Activated CD4-positive, CD25-positive, alpha-beta regulatory T cell (primary cell): ENCODE data around the gene SCUBE1.
"Not testable (repeated sequence)": the region's sequence is repeated elsewhere in the genome, so short reads cannot be mapped to it uniquely, and the experiment has no call there.

Source experiments
- DNase-seq, 4 experiments: peaks; one replicate each; lab custom pipeline; 2025; lab: John Stamatoyannopoulos, UW

The SCUBE1 gene

DNA sequence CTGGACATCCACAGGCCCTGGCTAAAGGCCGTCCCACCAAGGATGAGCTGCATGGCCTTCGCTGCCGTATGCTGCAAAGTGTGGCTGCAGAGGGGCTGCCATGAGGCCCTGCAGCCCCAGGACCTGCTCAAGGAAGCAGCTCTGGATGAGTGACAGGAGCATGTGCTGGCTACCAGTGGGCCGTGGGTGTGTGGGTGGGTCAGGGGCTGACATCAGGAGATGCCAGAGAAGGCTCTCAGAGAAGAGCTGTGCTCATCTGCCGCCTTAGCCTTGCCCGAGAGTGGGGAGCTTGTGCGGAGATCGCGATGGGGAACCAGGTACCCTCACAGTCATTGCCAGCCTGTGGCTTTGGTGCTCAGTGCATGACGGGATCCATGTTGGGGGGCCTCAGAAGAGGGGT, 41.3 kb downstream of the SCUBE1 start:
- no peak for DNase-seq

DNA sequence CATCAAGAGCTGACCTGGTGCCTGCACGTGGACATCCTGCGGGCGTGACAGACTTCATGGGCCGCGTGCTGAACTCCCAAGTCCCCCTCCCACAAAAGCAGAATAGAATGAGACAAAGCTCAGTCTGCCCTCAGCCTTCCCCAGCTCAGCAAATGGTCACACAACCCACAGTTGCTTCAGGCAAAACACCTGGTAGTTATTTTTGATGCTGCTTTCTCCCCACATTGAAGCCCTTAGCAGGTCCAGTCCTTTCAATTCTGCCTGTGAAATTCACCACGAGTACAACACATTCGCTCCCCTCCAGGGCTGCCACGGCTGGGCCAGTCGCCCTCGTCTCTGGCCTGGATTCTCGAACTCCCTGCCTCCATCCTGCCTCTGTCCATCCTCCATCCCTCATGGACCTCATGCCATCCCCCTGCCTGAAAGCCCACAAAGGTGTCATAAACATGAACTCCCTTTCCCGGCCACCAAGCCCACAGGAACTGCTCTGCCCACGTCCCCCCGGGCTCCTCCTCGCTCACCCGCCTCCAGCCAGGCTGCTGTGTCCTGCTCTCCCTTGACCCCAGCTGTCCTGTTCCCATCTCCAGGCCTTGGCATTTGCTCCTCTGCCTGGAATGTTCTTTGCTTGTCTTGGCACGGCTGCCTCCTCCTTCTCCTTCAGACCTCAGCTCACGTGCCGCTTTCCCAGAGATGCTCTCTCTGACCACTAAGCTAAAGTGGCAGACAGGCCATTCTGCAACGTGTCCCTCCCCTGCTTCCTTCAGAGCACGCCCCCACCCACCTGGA, 42.1 kb downstream of the SCUBE1 start:
- DNase-seq = no peak

DNA sequence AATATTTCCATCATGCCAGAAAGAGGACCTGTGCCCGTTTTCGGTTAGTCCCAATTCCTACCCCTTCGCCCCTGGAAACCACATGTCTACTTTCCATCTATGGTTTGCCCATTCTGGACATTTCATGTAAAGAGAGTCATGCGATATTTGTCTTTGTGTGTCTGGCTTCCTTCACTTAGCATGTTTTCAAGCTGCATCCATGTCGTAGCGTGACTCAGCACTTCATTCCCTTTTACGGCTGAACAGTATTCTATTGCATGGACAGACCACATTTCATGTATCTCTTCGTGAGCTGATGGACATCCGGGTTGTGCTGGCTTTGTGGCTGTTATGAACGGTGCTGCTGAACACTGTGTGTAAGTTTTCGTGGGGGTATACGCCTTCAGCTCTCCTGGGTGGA, 43.4 kb downstream of the SCUBE1 start:
- DNase-seq = no peak

DNA sequence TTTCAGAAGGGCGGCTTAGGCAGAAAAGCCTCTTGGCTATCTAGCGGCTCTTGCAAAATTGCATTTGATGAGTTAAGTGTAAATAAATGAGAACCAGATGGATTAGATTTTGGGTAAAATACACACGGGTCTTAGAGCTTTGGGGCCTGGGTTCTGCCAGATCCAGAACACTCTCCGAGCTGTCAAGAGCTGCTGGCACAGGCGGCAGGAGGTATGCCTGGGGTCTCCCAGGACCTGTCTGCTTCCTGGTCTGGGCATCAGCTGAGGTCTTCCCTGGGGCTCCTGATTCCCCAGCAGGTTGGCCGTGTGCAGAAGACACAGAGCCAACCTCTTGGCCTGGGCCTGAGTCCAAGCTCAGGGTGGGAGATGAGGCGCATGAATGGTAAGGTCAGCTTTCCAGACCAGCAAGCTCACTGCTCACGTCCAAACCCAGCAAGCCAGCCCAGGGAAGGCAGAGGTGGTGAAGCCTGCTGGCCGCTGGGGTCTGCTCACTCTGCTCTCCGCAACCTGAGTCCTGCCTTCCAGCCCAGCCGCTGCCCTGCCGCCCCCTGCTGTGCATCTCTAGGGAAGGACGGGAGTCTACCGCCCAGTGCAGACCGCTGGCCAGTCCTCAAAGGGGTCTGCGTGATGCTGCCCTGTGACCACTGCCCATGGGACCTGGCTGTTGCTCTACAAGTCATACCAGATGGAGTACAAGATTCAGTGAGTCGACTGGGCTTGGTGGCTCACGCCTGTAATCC, 44.9 kb downstream of the SCUBE1 start:
- DNase-seq = no peak

DNA sequence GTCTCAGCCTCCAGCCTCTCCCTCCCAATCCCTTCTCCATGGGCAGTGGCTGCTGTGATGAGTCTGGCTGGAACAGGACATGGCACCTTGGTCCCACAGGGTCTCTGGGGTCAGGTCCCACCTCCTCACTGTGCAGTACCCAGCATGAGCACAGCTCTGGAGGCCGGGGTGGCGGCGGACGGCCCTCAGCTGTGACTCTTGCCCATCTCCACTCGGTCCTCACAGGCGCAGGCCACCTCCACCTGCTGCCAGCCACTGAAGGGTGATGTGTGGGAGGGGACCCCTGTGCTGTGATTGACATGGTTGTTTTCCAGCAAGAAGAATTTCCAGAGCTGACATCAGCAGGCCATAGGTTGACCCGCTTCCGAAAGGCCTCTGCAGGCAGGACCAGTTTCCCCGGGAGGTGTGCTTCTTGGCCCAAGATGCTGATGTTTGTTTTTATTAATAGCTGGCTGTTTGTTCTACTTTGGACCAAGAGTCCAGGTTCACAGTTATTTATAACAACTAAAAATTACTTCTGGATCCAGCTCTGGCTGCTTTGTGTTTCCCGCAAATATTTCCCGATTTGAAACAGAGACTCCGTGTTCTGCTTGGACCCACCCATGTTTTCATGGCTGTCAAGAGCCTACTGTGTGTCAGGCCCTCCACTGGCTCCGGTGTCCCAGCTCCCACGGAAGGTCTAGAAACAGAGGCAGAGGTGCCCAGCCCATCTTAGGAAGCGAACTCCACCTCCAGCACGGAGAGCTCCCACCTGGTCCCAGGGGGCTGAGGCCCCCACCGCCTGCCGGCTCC, 45.7 kb downstream of the SCUBE1 start:
- DNase-seq = no peak

DNA sequence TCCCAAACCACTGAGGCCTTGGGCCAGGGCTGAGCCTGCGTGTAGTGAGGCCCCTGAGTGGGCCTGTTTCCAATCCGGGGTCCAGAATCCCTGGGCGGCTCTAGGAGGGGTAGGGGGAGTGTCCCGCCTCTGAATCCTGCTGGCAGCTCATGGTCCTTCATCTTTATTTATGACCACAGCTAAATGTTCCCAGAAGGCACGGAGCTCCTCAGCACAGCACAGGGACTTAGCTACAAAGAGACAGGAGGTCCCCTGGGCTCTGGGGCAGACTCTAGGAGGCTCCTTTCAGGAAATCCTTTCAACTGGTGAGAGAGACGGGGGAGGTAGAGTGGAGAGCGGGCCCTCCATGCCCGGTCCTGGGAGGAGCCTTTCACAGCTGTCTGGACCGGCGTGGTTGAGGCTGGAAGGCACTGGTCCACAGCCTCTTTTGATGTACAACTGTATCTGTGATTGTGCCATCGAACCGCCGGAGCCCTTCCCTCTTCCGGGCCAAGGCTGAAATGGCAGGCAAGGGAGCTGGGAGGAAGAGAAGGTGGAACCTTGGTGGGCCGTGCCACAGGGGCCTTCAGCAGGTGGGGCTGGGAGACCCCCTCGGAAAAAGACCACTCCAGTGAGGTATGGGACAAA, 46.8 kb downstream of the SCUBE1 start:
- no peak for DNase-seq

DNA sequence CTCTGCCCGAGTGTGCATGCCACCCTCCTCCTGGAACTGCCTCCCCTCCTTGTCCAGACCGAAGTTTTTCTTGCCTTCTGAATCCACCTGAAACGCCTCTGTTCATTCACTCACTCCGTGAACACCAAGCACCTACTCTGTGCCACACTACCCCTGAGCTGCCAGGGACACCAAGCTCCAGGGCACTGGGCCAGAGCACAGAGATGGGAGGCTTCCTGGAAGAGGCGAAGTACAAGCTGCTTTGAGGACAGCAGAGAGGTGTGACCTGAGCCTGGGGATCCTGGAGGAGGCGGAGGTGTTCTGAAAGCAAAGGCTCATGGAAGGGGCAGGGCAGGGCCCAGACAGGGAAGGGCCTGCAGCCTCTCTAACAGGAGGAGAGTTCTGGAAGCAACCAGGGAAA, 47.5 kb downstream of the SCUBE1 start:
- no peak for DNase-seq

DNA sequence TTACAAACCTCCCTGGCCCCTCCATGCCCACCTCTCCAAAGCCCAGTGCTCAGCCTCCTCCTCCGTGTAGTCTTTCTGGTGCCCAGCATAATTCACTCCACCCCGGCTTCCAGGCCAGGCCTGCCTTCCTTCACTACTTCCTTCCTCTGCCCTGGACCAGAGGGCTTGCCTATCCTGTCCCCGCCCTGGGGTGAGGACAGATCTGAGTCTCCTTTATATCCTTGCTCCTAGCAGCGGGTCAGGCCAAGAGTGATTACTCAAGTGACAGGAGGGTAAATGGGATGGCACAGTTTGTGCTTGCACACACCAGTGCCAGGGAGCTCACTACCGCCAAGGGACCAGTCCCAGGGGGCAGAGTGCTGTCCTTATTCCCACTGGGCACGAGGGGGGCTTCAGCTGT, 48.0 kb downstream of the SCUBE1 start:
- DNase-seq = no peak

DNA sequence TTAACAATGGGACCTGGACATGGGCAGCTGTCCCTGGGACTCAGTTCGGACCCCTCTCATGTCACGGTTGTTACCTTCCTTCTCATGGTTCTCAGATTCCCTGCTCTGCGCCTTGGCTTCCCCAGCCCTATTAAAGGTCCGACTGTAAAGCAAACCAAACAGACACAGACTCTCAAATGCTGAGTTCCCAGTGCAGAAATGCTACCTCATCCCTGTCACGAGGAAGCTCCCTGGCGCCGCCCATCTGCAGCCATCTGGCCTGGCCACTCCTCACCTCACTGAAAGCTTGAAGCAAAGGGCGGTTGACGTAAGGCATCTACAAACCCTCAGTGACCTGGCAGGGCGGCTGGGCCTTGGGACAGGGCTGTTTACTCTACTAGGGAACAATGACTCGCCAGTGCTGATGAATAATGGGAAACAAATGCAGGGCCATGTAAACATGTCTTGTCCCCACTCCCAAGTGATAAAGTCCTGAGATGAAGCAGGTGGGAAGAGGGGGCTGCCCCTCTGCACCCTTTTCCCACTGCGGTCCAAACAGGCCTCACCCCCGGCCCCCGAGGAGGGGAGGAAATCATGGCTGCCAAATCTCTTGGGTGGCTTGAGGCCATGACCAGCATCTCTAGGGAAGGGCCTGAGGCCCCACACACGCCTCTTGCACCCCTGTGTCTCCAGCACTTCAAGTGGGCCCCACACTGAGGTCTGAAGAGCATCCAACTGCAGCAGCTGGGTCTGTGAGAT, 49.3 kb downstream of the SCUBE1 start:
- no peak for DNase-seq

DNA sequence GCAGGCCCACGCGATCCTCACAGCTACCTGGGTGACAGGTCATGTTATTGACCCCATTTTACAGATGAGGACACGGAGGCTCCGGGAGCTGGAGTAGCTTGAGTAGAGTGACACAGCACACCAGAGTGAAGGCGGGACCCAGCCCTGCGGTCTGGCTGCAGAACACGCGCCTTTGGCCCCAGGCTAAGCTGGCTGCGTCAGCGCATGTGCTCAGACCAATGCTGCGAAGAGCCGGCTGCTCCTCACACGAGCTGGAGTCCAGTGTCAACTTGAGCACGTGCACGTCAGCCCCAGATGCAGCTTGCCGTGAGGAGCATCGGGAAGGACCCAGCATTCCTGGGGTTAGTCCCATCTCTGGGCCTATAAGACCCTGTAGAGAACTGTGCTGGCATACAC, 49.9 kb downstream of the SCUBE1 start:
- no peak for DNase-seq

DNA sequence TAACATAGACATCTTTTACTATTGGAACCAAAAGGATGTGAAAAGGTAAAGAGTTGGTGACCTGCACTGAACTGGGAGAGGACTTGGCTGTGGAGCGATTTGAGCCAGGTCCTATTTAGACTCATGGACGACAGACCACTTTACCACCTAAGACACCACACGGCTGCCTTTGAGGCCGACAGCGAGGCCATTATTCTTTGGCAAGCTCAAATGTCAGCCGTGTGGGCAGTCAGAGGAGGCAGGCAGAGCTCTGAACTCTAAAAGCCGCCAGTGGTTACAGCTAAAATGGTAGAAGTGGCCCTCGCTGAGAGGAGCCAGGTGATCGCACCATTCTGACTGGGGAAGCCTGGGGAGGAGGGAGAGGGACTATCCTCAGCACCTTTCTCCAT, 50.5 kb downstream of the SCUBE1 start:
- no peak for DNase-seq

DNA sequence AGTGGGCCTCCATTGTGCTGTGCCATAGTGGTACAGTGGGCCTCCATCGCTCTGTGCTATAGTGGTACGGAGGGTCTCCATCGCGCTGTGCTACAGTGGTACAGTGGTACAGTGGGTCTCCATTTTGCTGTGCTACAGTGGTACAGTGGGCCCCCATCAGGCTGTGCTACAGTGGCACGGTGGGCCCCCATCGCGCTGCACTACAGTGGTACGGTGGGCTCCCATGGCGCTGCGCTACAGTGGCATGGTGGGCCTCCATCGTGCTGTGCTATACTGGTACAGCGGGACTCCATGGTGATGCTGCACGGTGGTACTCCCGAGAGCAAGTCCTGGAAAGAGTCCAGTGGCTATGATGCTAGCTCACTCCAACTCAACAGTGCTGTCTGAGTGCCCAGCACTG, 51.8 kb downstream of the SCUBE1 start:
- no peak for DNase-seq

DNA sequence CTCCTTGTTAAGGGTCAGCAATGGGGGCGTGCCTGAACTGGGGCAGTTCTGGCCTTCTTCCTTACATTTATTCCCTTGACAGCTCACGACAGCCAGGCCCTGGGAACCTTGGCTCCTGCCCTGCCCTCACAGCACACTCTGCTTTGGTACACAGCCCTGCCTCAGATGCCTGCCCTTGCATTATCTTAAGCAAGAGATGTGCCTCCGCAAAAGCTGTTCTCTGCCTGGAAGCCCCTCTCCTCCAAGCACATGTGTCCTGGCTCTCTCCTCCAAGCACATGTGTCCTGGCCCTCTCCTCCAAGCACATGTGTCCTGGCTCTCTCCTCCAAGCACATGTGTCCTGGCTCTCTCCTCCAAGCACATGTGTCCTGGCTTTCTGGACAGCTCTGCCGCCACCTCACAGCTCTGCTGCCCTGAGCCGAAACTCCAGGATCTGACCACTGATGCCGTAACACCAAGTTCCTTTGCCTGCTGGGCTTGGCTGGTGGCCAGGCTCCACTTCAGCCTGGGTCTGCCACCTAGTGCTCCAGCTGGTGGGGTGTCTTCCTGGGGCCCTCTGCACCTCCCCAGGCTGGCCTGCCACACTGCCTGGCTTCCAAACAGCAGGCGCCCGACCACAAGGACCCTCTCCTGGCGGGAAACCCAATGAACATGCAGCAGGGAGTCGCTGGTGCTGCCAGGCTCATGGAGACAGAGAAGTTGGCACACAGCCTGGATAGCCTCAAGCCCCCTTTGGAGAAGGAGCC, 53.0 kb downstream of the SCUBE1 start:
- no peak for DNase-seq

DNA sequence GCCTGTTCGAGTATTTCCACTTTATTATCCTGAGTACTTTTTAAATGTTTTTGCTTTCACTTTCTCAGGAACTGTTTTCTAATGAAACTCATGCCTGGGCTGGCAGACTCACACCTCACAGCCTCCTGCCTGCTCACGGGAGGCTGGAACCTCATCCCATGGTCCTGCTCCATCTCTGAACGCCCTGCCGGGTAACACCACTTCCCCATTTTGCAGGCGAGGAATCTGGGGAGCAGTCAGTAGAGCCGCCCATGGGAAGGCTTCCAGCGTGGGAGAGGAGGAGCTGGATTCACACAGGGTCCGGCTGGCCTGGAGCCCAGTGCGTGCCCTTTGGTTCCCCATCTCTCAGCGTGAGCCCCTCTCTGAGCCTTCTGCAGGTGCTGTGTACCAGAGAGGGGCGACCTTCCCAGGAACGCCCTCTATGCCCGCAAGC, 53.6 kb downstream of the SCUBE1 start:
- no peak for DNase-seq

DNA sequence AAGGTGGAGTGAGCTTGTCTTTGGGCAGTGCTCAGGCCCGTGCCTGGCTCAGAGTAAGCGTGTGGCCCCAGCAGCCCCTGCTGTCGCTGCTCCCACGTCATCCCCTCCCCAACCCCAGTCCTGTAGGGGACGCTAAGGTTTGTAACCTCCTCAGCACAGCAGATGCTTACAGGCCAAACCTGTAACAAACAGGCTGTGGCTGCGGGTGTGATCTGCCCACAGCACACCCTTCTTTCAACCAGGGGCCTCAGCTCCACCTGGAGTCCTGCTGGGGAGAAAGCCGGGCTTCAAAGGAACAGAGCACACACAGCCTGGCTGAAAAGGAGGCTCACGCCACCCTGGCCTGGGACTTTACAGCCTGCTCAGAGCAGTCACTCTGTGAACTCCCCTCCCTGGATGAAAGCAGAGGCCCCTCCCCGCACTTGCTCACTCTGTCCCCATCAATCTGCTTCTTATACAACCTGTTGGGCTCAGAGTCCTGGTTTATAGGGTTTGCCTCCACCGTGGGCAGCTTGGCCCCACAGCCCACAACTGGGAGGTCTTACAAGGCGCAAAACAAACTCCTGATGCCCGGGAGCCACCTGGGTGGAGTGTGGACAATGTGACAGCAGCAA, 54.3 kb downstream of the SCUBE1 start:
- no peak for DNase-seq

DNA sequence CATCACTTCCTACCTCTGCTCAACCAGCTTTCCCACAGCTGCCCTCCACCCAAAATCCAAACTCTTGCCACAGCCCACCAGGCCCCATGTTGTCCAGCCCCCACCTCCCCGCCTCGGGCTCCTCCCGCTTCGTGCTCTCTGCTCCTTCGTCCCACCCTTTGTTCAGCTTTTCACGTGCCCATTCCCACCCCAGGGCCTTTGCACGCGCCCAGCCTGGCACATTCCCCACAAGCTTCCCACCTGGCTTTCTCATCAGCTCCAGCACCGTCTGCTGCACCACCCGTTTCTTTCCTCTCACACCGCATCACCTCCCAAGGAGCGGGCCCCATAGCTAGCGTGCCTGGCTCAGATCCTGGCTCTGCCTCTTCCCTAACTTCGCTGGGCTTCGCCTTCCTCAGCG, 54.8 kb downstream of the SCUBE1 start:
- DNase-seq = no peak

DNA sequence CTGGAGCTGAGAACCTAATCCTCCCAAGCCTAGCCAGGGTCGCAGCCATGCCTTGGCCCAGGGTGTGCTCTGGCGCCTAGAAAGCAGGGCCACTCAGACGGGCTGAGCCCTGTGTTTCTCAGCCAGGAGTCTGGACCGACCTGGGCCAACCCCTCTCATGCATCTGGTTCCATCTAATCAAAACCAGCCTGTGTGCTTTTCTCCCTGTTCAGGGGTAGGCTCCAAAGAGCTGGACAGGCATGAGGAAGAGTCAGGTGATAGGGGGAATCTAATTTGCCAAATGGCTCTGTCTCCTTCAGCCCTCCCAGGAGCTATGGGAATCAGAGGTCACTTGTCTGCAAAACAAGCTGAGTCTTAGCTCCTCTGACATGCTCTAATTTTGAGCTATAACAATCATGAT, 55.7 kb downstream of the SCUBE1 start:
- DNase-seq = no peak

DNA sequence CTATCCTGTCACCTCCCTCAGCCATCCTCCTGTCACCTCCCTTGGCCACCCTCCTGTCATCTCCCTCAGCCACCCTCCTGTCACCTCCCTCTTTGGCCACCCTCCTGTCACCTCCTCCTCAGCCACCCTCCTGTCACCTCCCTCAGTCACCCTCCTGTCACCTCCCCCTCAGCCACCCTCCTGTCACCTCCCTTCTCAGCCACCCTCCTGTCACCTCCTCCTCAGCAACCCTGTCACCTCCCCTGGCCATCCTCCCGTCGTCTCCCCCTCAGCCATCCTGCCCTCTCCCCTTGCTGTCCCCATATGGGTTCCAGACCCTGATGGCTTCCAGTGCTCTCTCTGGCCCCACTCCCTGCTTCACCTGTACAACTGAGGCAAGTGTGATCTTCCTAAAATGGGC, 61.8 kb downstream of the SCUBE1 start:
- no peak for DNase-seq

DNA sequence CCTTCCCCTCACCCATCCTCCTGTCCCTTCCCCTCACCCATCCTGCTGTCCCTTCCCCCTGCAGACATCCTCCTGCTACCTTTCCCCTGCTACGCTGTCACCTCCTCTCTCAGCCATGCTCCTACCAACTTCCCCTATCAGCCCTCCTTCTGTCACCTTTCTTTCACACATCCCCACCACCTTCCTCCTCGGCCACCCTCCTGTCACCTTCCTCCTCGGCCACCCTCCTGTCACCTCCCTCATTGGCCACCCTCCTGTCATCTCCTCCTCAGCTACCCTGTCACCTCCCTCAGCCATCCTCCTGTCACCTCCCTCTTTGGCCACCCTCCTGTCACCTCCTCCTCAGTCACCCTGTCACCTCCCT, 62.7 kb downstream of the SCUBE1 start:
- not testable (repeated sequence) for DNase-seq

DNA sequence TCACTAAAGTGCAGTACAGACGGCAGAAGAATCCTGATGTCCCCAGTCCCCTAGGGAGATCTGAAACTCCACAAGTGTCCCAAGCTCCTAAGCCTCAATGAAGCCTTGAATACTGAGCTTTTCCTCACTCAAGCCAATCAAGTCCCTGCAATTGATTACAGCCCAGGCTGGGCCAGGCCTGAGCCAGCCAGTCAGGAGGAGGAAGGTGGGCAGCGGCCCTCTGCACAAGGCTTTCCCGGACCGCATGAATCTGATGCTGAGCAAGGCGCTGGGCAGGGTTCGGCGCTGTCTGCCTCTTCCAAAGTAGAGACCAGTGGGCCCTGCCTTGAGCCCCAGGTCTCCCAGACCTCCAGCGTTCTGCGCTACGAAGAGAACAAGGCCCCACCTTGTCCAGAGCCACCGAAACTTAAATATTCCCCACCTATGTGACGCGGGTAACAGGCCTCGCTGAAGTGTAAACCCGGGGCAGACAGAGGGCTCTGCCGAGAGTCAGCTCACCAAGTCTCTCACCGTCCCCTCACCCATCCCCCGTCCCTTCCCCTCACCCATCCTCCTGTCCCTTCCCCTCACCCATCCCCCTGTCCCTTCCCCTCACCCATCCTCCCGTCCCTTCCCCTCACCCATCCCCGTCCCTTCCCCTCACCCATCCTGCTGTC, 63.2 kb downstream of the SCUBE1 start:
- no peak for DNase-seq
